SK-N-SH (cell line): ENCODE results near the gene PCDHB7.
"Not testable (repeated sequence)": the region's sequence is repeated elsewhere in the genome, so short reads cannot be mapped to it uniquely, and the experiment has no call there.

Experiments used
- CHD2 ChIP-seq: fragments of 150-350 bp; IDR thresholded peaks from 2 replicates; pipeline ENCODE4 v1.6.1; 2018; ENCODE audit warnings: low read length; ENCODE audit not compliant: partially characterized antibody
- FOXJ3 ChIP-seq: sonication (generic); formaldehyde crosslinking; IDR thresholded peaks from 2 replicates; pipeline ENCODE4 v1.5.1; 2020; ENCODE audit warnings: mild to moderate bottlenecking, missing genetic modification reagents
- POLR2AphosphoS5 ChIP-seq: IDR thresholded peaks from 2 replicates; pipeline ENCODE4 v1.6.1; 2012; ENCODE audit warnings: low read depth, low read length
- TEAD4 ChIP-seq: IDR thresholded peaks from 2 replicates; pipeline ENCODE4 v1.4.0; 2012; ENCODE audit warnings: mild to moderate bottlenecking, borderline replicate concordance; ENCODE audit not compliant: insufficient read depth
- YY1 ChIP-seq: IDR thresholded peaks from 2 replicates; pipeline ENCODE4 v1.4.0; 2012; ENCODE audit warnings: low read depth, mild to moderate bottlenecking
- TF ChIP-seq, protein P1 (sequence below): fragments of 200-600 bp; sonication (generic); IDR thresholded peaks from 2 replicates; pipeline ENCODE4 v1.6.1; 2017; ENCODE audit warnings: antibody characterized with exemption, mild to moderate bottlenecking, moderate library complexity

DNA sequence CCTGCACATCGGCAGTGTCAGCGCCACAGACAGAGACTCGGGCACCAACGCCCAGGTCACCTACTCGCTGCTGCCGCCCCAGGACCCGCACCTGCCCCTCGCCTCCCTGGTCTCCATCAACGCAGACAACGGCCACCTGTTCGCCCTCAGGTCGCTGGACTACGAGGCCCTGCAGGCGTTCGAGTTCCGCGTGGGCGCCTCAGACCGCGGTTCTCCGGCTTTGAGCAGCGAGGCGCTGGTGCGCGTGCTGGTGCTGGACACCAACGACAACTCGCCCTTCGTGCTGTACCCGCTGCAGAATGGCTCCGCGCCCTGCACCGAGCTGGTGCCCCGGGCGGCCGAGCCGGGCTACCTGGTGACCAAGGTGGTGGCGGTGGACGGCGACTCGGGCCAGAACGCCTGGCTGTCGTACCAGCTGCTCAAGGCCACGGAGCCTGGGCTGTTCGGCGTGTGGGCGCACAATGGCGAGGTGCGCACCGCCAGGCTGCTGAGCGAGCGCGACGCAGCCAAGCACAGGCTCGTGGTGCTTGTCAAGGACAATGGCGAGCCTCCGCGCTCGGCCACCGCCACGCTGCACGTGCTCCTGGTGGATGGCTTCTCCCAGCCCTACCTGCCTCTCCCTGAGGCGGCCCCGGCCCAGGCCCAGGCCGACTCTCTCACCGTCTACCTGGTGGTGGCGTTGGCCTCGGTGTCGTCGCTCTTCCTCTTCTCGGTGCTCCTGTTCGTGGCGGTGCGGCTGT lies 48.9 kb upstream of the PCDHB7 start:
- not testable (repeated sequence) for TF ChIP-seq YY1; CHD2; POLR2AphosphoS5; FOXJ3 (CRISPR knock-in tag); TEAD4
- TF ChIP-seq, protein P1, sequence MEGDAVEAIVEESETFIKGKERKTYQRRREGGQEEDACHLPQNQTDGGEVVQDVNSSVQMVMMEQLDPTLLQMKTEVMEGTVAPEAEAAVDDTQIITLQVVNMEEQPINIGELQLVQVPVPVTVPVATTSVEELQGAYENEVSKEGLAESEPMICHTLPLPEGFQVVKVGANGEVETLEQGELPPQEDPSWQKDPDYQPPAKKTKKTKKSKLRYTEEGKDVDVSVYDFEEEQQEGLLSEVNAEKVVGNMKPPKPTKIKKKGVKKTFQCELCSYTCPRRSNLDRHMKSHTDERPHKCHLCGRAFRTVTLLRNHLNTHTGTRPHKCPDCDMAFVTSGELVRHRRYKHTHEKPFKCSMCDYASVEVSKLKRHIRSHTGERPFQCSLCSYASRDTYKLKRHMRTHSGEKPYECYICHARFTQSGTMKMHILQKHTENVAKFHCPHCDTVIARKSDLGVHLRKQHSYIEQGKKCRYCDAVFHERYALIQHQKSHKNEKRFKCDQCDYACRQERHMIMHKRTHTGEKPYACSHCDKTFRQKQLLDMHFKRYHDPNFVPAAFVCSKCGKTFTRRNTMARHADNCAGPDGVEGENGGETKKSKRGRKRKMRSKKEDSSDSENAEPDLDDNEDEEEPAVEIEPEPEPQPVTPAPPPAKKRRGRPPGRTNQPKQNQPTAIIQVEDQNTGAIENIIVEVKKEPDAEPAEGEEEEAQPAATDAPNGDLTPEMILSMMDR = not testable (repeated sequence)
